MG63 (cell line): ENCODE results near the gene TNS2. TPM values are rescaled to one million over a fixed set of nuclear protein-coding genes. Genes with fewer than 3 reads are reported as not detected.

Experiments
- DNase-seq: peaks from one replicate; pipeline ENCODE4 v3.0.0-alpha.2; 2020
- H3K27me3 ChIP-seq: fragments of 250-450 bp; sonication (Bioruptor Pico); 2 replicates; pipeline ENCODE4 v1.5.1; 2020; ENCODE audit warnings: mild to moderate bottlenecking, moderate library complexity
- H3K36me3 ChIP-seq: fragments of 250-450 bp; sonication (Bioruptor Pico); 2 replicates; pipeline ENCODE4 v1.5.1; 2020; ENCODE audit warnings: mild to moderate bottlenecking, moderate library complexity
- H3K4me3 ChIP-seq: fragments of 250-450 bp; sonication (Bioruptor Pico); 2 replicates; pipeline ENCODE4 v1.5.1; 2020; ENCODE audit warnings: mild to moderate bottlenecking, moderate library complexity
- H3K9me3 ChIP-seq: fragments of 250-450 bp; sonication (Bioruptor Pico); 2 replicates; pipeline ENCODE4 v1.5.1; 2020; ENCODE audit warnings: mild to moderate bottlenecking, moderate library complexity
- total RNA-seq: library from RNA; depleted of rRNA; stranded (reverse); fragments of >200 nt; shearing (Covaris generic); gene quantifications from 2 replicates; pipeline ENCODE4 v1.2.3, GENCODE V29; 2014; ENCODE audit warnings: low replicate concordance

TNS2 gene
- total RNA-seq, 1 experiment from 2014 or later, result 12.4 TPM

- H3K27me3 ChIP-seq, result no peaks in the 10 kb centered on the region
- peaks cover 35% of the 10 kb centered on the region for H3K36me3 ChIP-seq
- no peak for DNase-seq
Observed at GRCh38 chr12:53062977-53063707, 13.3 kb downstream of the TNS2 start.

GRCh38 chr12:53063708-53064612 lies 14.1 kb downstream of the TNS2 start:
- DNase-seq, result peak; percentile 62

More at GRCh38 chr12:53062977-53063707, 13.3 kb downstream of the TNS2 start:
- H3K9me3 ChIP-seq, result no peaks in the 10 kb centered on the region
- no peak overlapping the region for H3K4me3 ChIP-seq

DNA sequence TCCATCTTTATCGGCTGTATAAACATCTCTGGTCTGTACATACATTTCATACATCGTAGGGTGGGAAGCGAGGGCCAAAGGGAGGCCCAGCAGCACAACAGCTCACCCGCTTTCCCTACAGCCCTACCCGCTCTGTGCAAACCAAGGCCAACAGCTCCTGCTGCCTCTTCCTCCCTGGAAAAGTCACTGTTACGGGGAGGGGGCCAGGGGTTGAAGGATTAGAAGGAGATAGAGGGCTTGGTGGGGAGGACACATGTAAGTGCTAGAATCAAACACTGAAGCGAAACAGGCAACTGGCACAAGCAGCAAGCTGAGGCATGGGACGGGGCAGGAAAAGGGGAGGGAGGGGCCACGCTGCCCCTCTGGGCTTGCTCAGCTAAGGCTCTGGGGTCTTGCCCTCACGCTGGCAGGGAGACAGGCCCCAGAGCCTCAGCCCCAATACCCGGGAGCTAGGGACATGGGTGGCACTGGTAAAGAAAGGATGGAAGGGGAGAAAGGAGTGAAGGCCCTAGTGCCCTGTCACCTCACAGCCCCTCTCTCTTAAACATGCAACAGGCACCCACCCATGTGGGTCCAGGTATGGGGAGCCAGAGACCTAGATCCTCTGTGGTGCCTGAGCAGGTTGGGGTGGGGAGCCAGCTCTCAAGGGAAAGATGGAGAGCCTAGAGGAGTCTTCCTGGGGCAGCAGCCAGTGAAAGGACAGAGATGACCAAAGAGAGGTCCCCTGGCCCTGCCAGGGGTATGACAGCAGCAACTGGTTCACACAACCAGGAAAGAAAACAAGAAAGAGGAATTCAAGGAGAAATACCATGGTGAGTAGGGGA lies 15.0 kb downstream of the TNS2 start:
- no peaks in the 10 kb centered on the region for H3K9me3 ChIP-seq
- no peak for DNase-seq
- H3K4me3 ChIP-seq, result no peak overlapping the region
- H3K27me3 ChIP-seq, result no peaks in the 10 kb centered on the region
- peaks cover 35% of the 10 kb centered on the region for H3K36me3 ChIP-seq

More at GRCh38 chr12:53063708-53064612, 14.1 kb downstream of the TNS2 start:
- no peak overlapping the region for H3K4me3 ChIP-seq
- no peaks in the 10 kb centered on the region for H3K27me3 ChIP-seq
- H3K9me3 ChIP-seq, result no peaks in the 10 kb centered on the region
- H3K36me3 ChIP-seq, result peaks cover 35% of the 10 kb centered on the region

GRCh38 chr12:53065470-53065869 lies 15.6 kb downstream of the TNS2 start:
- no peak overlapping the region for H3K4me3 ChIP-seq
- H3K27me3 ChIP-seq, result no peaks in the 10 kb centered on the region
- no peak for DNase-seq
- peaks cover 39% of the 10 kb centered on the region for H3K36me3 ChIP-seq
- no peaks in the 10 kb centered on the region for H3K9me3 ChIP-seq

DNA sequence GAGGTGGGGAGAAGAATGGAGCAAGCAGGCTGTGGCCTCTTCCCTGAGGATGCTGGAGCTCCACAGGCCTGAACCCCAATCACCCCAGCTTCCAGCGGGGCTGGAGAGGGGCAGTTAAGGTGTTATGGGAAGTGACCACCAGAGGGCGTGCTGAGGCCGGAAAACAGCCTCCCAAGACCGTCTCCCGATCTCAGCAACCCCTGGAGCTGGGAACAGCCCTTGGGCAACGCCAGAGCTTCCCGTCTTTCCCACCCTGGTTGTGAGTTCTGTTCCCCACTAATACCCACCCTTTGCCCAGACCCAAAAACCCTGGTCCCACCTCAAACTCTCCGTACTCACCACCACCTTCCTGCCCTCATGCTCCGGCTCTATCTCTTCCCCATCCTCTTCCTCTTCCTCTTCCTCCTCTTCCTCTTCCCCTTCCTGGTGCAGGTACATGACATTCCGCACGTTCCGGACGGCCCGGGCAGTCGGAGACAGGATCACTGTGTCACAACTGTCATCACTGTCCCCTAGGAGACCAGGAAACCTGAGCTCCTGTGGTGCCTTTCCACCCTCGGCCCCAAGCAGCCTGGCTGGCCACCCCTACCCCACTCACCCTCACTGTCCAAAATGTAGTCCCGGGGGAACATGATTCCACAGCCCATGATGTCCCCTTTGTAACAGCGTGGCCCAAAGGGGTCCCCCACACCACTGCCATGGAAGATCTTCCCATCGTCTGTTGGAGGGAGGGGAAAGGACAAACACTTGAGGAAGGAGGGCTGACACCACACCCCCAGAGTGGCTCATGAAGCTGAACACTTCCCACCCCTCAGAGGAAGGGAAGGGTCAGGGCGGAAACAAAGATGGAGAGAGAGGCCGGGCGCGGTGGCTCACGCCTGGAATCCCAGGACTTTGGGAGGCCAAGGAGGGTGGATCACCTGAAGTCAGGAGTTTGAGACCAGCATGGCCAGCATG lies 16.4 kb downstream of the TNS2 start:
- DNase-seq, result peak; percentile 73
- peaks cover 33% of the 10 kb centered on the region for H3K36me3 ChIP-seq
- H3K4me3 ChIP-seq, result no peak overlapping the region
- H3K27me3 ChIP-seq, result no peaks in the 10 kb centered on the region
- H3K9me3 ChIP-seq, result no peaks in the 10 kb centered on the region

- Histone ChIP-seq H3K4me3 (no peak overlapping the region), H3K36me3 (peaks cover 31% of the 10 kb centered on the region), H3K27me3 (no peaks in the 10 kb centered on the region), H3K9me3 (no peaks in the 10 kb centered on the region)
- DNase-seq, result no peak
Observed at GRCh38 chr12:53067074-53067992, 17.5 kb downstream of the TNS2 start.

GRCh38 chr12:53067993-53068770 lies 18.3 kb downstream of the TNS2 start:
- no peaks in the 10 kb centered on the region for H3K27me3 ChIP-seq
- H3K4me3 ChIP-seq, result no peak overlapping the region
- H3K36me3 ChIP-seq, result peaks cover 29% of the 10 kb centered on the region
- DNase-seq, result no peak
- H3K9me3 ChIP-seq, result no peaks in the 10 kb centered on the region

GRCh38 chr12:53068811-53069585 lies 19.1 kb downstream of the TNS2 start:
- Histone ChIP-seq H3K36me3 (peaks cover 25% of the 10 kb centered on the region), H3K9me3 (no peaks in the 10 kb centered on the region), H3K27me3 (no peaks in the 10 kb centered on the region), H3K4me3 (no peak overlapping the region)
- DNase-seq, result no peak

DNA sequence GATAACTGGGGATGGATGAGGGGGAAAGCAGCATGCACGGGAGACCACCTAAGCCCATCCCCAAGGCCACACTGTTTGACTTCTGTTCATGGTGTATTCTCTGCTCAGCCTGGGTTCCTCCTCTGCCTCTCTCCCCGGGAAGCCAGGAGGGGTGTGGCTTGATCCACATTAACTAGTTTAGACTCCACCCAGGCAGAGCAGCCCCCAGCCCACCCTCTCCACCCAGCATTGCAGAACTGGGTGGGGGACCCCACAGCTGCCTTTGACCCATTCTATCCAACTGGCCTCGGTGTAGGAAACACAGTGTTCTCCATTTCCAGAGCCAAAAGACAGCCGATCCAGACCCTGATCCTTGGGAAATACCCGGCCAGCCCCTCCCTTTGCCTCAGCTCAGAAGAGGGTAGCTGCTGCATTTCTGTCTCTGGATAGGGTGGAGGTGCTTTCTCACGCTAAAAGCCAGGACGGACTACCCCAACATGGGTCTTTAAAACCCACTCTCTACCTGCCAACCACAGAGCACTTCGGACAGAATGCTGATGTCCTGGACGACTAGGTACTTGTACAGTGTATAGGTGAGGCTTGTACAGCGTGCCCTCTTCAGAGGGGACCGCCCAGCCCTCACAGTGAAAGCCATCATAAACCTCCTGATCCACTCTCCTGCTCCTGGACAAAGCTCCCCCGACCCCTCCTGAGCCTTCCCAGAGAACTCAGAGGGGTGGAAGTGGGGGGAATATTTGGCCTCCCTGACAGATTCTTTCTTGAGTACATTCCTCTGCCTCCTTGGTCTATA lies 20.0 kb downstream of the TNS2 start:
- no peak overlapping the region for H3K4me3 ChIP-seq
- H3K9me3 ChIP-seq, result no peaks in the 10 kb centered on the region
- H3K36me3 ChIP-seq, result peaks cover 17% of the 10 kb centered on the region
- no peaks in the 10 kb centered on the region for H3K27me3 ChIP-seq
- no peak for DNase-seq

DNA sequence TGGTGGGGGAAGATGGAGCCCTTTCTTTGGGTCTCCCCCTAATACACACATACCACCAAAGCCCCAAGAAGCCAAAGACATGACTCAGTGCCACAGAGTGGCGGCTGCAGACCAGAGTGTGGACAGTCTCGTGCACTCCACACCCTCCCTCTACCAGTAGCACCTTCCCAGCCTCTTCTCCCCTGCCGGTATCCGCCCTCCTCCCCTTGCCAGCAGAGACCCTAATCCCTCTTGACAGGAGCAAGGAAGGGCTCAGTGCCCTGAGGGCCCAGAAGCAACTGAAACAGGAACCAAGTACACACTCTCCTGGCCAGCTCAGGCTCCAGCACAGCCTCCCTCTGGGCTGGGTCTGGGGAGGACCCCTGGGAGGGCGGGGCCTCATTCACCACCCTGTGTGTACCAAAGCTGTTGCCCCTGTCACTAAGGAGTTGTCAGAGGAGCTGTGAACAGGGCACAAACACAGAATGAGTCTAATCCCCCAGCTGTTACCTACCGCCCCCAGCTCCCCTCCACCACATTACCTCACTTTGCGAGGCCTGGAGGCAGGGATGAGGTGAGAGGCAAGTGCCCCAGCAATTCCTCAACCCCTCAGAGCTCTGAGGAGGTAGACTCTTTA lies 21.1 kb downstream of the TNS2 start:
- Histone ChIP-seq H3K9me3 (no peaks in the 10 kb centered on the region), H3K27me3 (no peaks in the 10 kb centered on the region), H3K4me3 (no peak overlapping the region), H3K36me3 (peaks cover 11% of the 10 kb centered on the region)
- no peak for DNase-seq

GRCh38 chr12:53071591-53072551 lies 22.0 kb downstream of the TNS2 start:
- no peaks in the 10 kb centered on the region for H3K27me3 ChIP-seq
- H3K4me3 ChIP-seq, result no peak overlapping the region
- peak; percentile 57 for DNase-seq
- H3K9me3 ChIP-seq, result no peaks in the 10 kb centered on the region
- H3K36me3 ChIP-seq, result peaks cover 10% of the 10 kb centered on the region

DNA sequence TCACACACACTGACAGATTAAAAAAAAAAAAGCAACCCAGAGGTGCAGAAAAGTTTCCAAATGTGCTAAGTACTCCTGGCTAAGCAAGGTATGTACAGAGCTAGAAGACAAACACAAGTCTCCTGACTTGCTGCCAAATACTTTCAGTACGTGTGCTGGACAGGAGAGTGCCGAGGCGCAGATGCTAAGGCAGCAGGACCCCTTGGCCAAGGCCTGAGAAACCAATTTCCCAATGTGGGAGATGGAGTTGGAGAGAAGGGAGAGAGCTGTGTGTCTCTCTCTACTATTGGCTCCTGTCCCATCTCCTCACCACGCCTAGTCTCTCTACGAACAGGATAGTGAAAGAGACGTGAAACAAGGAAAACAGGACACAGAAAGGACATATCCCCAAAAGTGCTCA lies 24.0 kb downstream of the TNS2 start:
- no peaks in the 10 kb centered on the region for H3K9me3 ChIP-seq
- H3K4me3 ChIP-seq, result no peak overlapping the region
- H3K36me3 ChIP-seq, result peaks cover 14% of the 10 kb centered on the region
- no peaks in the 10 kb centered on the region for H3K27me3 ChIP-seq
- DNase-seq, result no peak
